HT1080 (cell line): ENCODE results near the gene DPP10. TPM values are rescaled to one million over a fixed set of nuclear protein-coding genes. Genes with fewer than 3 reads are reported as not detected.
"Not testable (repeated sequence)": the region's sequence is repeated elsewhere in the genome, so short reads cannot be mapped to it uniquely, and the experiment has no call there.

Experiments used
- DNase-seq: peaks from one replicate; pipeline ENCODE4 v3.0.0-alpha.2; 2015; ENCODE audit warnings: low read depth
- total RNA-seq: library from RNA; depleted of rRNA; stranded (reverse); fragments of >200 nt; shearing (Covaris generic); gene quantifications from 2 replicates; pipeline ENCODE4 v1.2.3, GENCODE V29; 2014

Gene DPP10
- total RNA-seq, 1 experiment from 2014 or later = not detected

DNA sequence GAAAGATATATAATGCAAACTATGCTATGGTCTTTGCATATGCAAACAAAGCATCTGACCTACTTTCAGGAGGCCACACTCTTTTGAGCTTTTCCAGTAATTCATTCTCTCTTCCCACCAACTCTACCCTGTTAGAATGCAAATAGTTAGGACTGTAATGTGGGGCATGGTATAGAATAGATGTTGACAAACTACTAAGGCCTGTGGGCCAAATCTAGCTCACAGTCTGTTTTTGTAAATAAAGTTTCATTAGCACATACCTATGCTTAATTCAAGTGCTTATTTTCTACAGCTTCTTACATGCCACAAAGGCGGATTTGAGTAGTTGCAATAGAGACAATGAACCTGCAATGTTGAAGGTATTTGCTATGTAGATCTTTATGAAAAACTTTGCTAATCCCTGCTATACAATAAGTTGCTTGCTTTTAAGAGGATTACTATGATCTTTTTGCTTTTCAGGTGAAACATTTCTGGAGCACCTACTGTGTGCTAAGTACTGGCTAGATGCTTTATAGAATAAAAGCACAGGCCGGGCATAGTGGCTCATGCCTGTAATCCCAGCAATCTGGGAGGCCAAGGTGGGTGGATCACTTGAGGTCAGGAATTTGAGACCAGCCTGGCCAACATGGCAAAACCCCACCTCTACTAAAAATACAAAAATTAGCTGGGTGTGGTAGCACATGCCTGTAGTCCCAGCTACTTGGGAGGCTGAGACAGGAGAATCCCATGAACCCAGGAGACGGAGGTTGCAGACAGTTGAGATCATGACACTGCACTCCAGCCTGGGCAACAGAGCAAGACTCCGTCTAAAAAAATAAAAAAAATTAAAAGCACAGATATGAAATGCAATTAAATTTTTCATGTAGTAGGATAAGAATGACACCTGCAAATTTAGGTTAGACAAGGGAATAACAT lies 267.8 kb downstream of the DPP10 start:
- no peak for DNase-seq

DNA sequence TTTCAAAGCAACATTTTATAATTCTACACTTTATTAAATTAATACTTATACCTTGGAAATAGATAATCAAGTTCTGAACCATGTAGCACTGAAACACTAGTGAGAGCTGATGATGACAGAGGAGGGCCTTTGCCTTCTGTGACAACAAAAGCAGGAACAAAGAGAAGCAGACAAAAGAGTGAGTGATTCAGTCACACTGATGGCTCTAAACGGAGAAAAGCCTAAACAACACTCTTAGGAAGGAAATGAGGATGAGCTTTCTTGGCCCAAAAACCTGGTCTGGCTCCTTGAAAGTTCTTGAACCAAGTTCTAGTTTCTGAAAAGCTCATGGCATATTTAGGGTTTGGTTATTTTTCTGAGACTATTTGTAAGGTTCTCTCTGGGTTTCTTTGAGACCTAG lies 271.9 kb downstream of the DPP10 start:
- DNase-seq = no peak

DNA sequence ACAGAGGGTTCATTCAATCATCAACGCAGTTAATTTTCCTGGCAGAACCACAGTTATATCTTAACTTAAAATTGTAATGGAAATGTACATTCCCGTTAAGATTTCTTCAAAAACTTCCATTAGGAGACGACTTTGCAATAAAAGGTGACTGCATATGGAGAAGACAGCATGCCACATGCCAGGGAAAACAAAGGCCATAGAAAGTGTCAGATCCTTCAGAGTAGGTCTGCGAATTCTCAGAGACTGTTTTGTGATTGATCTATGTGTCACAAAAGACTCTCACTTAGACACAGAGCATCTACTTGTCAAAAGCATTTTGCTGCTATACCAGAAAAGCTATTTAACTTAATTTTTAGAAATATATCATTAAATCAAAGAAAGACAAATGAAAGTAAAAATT lies 274.6 kb downstream of the DPP10 start:
- DNase-seq = no peak

DNA sequence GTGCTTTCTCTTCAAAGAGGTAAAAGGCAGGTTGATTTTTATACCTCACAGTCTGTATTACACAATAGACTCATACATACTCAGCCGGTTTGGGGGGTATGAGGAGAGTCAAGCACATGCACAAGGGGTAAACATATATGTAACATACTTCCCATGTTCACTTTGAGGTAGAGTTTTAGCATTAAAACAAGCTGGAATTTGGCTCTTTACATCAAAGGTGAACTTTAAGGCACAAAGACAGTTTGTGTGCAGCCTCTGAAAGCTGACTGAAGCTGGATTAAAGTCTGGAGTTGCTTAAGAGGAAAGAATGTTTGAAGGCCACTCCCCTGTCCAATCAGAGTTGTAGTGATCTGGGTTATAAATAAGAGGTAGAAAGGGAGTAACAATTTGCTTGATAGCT lies 282.0 kb downstream of the DPP10 start:
- DNase-seq = no peak

DNA sequence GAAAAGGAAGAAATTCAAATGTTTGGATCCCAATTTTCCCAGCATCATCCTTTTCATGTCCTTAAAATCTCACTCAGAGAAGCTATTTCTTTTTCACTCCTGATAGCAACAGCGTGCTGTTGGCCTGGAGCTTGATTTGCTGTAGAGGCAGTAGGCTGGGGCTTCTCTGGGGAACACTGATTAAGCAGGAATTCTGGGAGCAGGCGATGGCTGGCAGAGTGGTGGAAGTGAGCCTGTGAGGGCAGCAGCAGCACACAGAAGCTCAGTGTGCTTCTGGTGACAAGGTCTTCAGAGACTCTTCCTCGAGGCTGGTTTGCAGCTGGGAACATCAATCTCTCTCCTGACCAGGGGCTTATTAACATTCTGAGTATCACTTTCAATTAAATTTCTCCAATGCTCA lies 284.6 kb downstream of the DPP10 start:
- DNase-seq = no peak

DNA sequence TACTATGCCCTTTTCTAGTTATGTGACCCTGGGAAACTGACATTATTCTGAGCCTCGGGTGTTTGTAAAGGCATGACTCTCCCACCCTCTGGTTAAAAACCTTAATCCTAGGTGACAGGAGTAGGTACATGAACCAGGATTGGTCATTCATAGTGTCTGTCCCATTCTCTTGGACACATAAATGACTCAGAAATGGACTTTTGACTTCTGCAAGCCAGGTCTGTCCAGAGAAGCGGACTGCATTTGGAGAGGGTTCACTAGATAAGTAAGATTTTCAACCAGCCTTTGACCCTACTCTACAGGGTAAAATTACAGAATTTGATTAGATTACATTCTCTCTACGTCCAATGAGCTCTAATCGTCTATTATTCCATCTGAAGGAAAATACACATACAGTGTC lies 285.9 kb downstream of the DPP10 start:
- no peak for DNase-seq

DNA sequence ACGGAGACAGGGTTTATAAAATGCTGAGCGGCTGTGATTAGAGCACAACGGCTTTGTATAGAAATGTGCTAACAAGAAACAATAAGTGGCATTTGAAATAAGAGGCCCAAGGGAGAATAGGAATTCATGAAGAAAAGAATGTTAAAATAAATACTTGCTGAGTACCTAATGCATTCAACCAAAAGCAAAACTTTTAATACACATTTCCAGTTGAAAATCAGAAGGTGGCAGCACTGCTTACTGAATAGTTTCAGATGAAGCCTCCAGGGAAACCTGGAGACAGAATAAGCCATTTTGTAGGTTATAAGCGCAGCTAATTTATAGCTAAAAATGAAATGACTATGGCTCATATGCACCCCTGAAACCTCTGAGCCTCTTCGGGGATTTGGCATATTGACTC lies 286.6 kb downstream of the DPP10 start:
- DNase-seq = no peak

DNA sequence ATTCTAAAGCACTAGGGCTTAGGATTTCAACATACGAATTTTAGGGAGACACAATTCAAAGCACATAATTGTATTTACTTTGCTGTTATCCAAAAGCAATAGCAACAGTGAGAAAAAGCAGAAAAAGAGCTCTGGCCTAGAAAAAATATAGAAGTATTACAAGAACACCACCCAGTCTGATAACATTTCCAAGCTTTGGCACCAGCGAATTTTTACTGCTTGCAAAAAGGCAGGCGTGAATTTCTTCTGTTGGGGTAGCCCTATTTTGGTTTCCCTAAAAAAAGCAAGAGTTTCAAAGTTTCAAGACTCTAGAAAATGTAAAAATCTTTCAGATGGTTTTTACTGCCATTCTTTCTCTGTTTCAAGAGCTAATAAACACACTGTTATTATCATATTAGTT lies 292.7 kb downstream of the DPP10 start:
- DNase-seq = no peak

DNA sequence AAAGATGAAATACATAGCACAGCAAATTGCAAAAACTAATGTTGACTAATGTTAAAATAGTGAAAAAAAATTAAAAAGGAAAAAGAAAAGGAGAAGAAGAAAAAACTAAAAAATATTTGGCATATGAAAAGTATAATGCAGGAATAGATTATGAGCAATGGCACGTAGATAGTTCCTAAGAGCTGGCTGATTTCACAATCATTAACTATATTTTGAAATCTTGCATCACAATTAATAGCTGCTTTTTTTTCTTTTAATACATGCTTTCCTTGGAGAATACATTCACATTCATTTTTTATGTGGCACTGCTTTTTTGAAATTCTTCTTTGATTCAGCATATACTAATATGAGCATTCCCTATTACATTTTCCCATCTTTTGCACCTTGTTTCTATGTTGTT lies 299.8 kb downstream of the DPP10 start:
- no peak for DNase-seq

DNA sequence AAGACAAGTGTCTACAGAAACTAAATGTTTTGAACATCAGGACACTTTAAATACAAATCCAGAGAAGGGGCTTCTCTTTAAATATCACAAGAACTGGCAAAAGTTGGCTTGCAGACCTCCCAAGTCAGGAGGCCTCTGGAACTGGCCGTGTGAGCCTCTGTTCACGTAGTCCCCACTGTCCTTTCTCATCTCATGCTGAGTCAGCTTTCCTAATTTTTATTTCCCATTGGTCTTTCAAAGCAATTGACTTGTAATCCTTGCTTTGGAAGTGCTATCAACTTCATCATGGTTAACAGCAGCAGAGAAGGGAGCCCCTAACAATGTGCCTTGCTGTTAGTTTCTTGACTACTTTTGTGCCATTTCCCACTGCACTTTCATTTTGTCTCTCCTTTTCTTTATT lies 303.3 kb downstream of the DPP10 start:
- no peak for DNase-seq

DNA sequence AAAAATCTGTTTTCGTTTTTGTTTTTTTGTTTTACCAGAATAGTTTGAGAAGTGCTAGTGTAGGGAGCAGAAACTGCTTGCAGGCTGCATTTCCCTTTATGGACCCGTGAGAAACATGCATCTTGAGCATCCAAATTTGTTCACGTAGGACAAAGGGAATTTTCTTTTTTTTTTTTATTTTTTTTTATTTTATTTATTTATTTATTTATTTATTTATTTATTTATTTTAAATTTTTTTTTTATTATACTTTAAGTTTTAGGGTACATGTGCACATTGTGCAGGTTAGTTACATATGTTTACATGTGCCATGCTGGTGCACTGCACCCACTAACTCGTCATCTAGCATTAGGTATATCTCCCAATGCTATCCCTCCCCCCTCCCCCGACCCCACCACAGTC lies 305.7 kb downstream of the DPP10 start:
- DNase-seq = not testable (repeated sequence)

DNA sequence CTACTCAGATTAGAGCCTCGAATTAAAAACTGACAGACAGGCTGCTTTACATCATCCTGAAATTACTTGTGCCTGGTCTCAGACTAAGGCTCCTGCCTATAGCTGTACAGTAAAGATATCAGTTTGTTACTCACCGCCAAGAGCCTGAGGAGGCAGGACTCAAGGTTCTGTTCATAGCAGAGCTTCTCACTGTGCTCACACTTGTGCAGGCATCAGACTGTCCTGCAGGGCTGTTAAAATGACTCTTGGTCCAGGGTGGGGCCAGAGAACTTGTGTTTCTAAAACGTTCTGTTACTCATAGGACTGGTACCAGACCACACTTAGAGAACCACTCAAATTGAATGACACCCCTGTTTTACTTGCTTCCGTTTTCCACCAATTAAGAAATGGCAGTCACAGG lies 310.0 kb downstream of the DPP10 start:
- DNase-seq = no peak

DNA sequence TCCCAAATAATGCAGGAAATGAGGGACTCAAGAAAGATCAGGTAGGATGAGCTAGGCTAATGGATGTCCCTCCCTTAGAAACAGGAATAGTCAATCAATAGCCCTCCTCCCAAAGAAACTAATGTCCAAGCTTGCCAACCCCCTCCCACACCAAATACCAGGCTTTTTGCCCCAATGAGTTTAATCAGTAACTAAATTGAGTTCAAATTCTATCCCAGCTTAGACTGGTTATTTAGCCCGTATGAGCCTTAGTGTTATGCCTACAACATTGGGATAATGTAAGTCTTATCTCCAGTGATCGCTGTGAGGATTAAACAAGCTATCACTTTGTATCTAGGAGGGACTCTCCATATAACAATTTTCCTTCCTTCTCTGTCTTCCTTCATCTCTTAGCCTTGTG lies 310.7 kb downstream of the DPP10 start:
- no peak for DNase-seq

DNA sequence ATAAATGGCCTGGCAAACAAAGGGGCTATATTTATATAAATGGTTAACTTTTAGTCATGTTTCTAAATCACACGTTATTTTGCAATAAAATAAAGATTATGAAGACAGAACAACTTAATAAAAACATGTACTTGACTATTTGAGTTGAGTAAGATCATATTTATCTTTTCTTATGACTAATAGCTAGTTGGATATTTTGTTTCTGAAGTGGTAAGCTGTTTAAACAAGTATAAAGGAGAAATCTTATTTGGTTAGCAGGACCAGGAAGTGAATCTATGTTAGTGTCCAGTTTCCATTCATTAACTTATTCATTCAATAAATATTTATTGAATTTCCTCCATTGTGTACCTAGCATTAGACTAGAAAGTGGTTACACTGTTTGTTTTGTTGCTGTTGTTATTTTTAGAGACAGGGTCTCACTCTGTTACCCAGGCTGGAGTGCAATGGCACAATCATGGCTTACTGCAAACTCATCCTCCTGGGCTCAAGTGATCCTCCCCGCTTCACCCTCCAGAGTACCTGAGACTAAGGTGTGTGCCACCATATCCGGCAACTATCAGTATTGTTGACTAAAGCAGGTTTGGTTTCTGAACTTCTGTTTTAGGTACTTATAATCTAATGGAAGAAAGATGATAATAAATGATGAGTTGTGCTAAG lies 312.6 kb downstream of the DPP10 start:
- DNase-seq = no peak

DNA sequence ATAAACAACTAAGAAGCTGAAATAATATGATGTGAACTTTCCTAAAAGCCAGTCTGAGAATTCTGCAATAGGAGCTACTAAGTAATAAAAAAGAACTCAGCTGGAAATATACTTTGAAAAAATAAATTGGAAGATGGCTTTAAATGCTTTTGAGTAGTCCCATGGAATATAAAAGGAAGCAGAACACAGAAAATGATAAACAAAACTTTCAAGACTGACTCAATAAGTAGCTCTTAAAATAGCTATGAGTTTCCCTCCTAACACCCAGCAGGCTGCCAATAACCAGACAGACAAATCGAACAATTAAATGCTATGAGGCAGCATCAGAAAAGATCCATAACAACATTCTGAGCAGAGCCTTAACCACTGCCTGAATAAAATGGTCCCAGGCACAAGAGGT lies 319.9 kb downstream of the DPP10 start:
- DNase-seq = no peak

DNA sequence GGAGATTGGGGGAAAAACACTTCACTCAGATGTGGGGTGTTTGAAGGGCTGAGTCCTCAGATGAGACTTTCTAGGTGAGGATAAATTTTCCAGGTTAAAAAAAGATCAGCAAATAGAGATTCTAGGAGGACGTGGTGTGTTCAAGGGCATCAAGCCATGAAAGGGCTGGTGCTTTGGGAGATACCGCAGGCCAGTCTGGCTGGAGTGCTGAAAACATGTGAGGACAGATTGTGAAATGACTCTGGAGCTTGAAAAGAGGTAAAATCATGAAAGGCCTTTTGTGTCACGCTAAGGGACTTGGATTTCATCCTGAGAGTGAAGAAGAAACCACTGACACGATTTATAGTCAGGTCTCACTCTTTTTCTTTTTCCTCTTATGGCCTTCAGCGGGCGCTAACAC lies 320.5 kb downstream of the DPP10 start:
- DNase-seq = no peak

DNA sequence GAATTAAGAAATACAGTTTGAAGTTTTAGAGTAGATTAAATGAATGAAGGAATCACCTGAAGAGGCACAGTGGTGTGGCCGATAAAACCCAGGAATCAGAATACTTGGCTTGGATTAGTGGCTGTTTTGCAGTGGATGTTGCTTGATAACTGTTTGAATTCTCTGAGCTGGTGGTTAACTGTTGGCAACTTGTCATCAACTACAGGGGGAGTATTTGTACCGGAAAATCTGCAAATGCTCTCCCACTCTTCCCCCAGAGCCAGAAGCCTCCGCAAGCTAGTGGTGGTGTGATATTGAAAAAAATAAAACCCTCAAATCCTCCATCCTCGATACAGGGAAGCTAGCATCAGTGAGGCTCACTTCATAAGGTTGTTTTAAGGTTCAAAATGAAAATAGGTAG lies 326.7 kb downstream of the DPP10 start:
- DNase-seq = no peak

DNA sequence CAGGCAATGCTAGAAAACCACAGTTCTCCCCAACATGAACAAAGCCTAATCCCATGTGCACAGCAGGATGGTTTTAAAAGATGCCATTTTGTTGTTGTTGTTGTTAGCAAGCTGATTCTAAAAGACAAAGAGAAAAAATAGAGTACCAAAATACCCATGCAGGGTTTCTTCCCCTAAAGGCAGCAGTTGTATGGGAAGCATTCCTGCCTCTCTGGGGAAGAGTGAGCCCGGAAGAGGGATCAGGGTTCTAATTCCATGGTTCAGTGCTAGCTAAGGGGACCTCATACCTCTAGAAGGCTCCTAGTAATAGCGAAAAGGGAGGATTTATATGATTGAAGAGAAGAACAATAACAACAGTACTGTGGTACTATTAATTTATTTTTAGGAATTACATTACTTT lies 327.6 kb downstream of the DPP10 start:
- DNase-seq = no peak

DNA sequence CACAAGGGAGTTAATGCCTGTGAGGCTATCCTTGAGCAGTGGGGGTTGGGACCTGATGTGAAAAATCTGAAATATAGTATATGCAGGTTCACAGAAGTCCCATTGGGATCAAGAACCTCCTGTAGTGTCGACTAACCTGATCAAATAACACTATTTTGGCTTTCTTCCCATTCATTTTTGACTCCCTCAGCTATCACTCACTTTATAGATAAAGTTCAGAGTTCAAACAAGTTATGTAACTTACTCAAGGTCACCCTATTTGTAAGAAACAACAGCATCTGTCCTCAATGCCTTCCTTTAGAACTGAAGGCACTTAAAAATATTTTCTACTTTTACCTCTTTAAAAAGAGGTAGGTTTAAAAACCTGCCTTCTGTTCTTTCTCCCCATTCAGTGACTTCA lies 341.6 kb downstream of the DPP10 start:
- DNase-seq = no peak

DNA sequence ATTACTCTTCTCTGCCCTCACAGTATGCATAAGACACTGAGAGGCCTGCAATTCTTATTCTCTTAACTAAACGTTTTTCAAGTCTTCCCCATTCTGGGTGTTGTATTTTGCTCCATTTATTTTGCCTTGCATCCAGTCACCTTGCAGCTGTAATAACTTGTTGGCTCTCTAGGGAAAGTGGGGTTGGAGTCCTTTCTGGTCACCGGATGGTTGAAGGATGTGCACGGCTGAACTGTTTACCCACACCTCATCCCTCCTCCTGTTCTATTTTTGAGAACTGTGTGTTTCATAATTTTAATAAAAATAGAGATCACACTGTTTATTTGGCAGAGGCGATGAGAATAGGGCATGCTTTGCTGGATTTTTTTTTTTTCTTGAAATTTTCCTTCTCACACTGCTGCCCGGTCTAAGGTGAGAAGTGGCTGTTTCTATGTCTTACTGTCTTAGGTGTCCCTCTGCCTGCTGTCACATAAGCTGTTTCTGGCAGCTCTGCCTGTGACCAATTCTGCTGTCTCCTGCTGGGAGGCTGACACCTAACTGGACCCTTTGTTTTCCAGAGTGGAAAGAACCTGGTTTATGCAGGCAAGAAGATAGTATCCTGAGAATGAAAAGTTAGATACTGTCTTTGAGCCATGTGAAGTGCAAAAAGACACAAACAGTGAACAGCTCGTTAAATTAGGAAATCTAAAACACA lies 342.6 kb downstream of the DPP10 start:
- no peak for DNase-seq

DNA sequence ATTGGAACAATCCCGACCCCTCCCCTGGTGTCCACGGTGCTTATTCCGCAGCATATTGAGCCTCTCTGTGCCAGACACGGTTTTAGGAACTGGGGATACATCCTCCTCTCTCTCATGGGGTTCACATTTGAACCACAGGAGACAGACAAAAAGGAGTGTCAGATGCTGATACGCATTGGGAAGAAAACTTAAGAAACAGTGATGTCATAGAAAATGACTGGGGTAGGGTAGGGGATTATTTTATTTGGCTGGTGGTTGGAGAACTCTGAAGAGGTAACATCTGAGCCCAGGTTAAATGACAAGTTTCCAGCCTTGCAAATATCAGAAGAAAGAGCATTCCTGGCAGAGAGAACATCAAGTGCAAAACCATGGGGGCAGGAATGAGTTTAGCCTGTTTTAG lies 344.5 kb downstream of the DPP10 start:
- no peak for DNase-seq

DNA sequence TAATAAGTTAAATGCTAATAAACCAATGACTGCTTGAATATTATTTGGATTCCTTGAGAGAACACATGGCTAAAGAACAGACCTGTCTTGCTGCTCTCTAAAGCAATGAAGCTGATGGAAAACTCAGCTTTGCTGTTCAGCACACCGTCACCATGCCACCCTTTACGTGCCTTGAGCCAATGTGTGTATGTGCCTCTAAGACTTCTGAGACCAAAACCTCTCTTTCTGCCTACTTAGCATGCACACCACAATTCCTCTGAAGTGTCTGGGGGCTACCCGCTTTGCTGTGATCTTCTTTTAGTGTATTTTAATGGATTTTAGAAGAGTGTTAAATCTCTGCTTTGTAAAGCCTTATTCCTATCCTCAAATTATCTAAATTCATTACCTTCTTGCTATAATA lies 345.0 kb downstream of the DPP10 start:
- no peak for DNase-seq
